Mesodermal cell (in vitro differentiated cells): ENCODE data around the gene DOCK4.
"Not testable (repeated sequence)": the region's sequence is repeated elsewhere in the genome, so short reads cannot be mapped to it uniquely, and the experiment has no call there.

ENCODE experiments used
- H3K27ac ChIP-seq: 2 replicates; pipeline ENCODE4 v1.7.0; 2013; ENCODE audit warnings: mild to moderate bottlenecking, low read depth, low read length, moderate library complexity; ENCODE audit not compliant: severe bottlenecking
- H3K36me3 ChIP-seq: 2 replicates; pipeline ENCODE4 v1.7.1; 2013; ENCODE audit warnings: mild to moderate bottlenecking, low read length, moderate library complexity; ENCODE audit not compliant: control insufficient read depth, insufficient read depth
- H3K4me1 ChIP-seq: one replicate; pipeline ENCODE4 v1.7.1; 2013; ENCODE audit warnings: mild to moderate bottlenecking, low read length; ENCODE audit not compliant: insufficient read depth, control insufficient read depth, poor library complexity, severe bottlenecking
- H3K4me3 ChIP-seq: 2 replicates; pipeline ENCODE4 v1.7.0; 2013; ENCODE audit warnings: low read length, control low read depth, mild to moderate bottlenecking; ENCODE audit not compliant: insufficient read depth, poor library complexity, severe bottlenecking; ENCODE audit errors: extremely low read depth
- H3K9me3 ChIP-seq: 2 replicates; pipeline ENCODE4 v1.7.1; 2013; ENCODE audit warnings: mild to moderate bottlenecking, low read length, moderate library complexity; ENCODE audit not compliant: control insufficient read depth
- WGBS, 2 experiments: methylation state at CpG; one replicate each; pipeline ENCODE4 v1.1.5; 2013; ENCODE audit warnings: missing lambda C conversion rate in 2 of 2; ENCODE audit not compliant: insufficient coverage in 2 of 2; 5-methylcytosine and 5-hydroxymethylcytosine counted together

Gene DOCK4

DNA sequence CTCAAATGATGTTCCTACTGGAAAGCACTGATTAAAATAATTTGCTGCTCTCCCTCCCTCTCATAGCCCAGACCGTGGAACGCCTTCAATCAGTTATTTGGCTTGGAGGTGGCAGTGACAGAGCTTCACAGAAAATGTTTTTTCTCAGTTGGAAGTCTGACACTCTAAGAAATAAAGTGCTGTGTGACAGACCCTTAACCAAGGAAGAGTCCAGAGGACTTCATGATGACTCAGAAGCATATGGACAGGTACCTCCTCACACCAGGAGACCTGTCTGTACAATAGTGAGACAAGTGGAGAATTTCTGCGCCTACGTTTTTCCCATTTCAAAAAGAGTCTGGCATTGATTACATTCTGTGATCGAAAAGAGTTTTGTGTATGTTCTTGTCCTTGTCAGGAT is 295.5 kb downstream of the DOCK4 start:
- no peak overlapping the region for H3K27ac ChIP-seq
- peaks cover 5% of the 10 kb centered on the region for H3K4me1 ChIP-seq
- no peak overlapping the region for H3K4me3 ChIP-seq
- peaks cover 26% of the 10 kb centered on the region for H3K36me3 ChIP-seq
- WGBS, 2 experiments: 100% methylated on average over 1 to 3 of the region's 5 CpGs
- no peaks in the 10 kb centered on the region for H3K9me3 ChIP-seq

DNA sequence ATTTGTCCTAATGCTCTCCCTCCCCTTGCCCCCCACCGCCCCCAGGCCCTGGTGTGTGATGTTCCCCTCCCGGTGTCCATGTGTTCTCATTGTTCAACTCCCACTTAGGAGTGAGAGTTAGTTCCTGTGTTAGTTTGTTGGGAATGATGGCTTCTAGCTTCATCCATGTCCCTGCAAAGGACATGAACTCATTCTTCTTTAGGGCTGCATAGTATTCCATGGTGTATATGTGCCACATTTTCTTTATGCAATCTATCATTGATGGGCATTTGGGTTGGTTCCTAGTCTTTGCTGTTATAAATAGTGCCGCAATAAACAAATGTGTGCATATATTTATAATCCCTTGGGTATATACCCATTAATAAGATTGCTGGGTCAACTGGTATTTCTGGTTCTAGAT is 297.5 kb downstream of the DOCK4 start:
- WGBS, 2 experiments: no CpG with 5 or more reads among the region's 3 CpGs
- not testable (repeated sequence) for H3K4me1 ChIP-seq

DNA sequence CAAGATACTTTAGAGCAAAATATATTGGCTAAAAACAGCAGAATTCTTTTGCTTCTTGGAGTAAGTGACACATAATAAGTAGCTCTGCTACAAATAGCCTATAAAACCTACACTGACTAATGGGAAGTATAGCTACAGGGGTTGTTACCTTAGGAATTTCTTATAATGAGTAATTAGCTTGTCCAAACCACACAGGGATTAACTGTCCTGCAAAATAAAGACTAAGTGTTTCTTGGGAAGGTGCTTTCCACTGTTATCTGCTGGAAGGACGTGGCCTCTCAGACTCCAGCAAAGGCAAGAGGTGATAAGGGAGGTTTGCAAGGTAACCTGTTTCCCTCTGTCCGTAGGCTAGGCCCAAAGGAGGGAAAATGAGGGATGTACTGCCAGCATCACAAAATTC is 302.4 kb downstream of the DOCK4 start:
- Histone ChIP-seq H3K9me3 (no peaks in the 10 kb centered on the region), H3K27ac (no peak overlapping the region), H3K4me3 (no peak overlapping the region), H3K4me1 (no peaks in the 10 kb centered on the region), H3K36me3 (peaks cover 21% of the 10 kb centered on the region)
- no CpG with 5 or more reads among the region's 2 CpGs for WGBS, 2 experiments

More for the DNA sequence above, 297.5 kb downstream of the DOCK4 start:
- not testable (repeated sequence) for H3K4me3 ChIP-seq, H3K9me3 ChIP-seq, H3K27ac ChIP-seq
- H3K36me3 ChIP-seq: peaks cover 22% of the 10 kb centered on the region

DNA sequence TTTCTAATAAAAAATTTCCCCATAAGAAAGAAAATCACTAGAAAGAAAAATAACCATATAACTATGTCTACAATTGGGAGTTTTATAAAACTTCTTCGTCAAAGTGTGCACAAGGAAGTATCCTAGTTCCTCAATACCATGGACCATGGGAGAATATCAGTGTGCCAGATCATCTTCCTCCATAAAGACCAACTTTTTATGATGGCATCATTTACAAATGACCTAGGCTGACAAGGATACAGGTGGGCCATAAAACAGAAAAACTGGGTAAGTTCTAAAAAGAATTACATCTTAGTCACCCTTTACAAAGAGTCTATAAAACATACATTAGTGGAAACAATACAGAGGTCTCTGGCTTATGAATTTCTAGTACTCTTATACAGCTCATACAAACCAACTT is 303.2 kb downstream of the DOCK4 start:
- no CpG with 5 or more reads among the region's 1 CpG for WGBS, 2 experiments
- no peak overlapping the region for H3K27ac ChIP-seq
- peaks cover 25% of the 10 kb centered on the region for H3K36me3 ChIP-seq
- no peak overlapping the region for H3K4me3 ChIP-seq
- H3K9me3 ChIP-seq: no peaks in the 10 kb centered on the region
- no peaks in the 10 kb centered on the region for H3K4me1 ChIP-seq

DNA sequence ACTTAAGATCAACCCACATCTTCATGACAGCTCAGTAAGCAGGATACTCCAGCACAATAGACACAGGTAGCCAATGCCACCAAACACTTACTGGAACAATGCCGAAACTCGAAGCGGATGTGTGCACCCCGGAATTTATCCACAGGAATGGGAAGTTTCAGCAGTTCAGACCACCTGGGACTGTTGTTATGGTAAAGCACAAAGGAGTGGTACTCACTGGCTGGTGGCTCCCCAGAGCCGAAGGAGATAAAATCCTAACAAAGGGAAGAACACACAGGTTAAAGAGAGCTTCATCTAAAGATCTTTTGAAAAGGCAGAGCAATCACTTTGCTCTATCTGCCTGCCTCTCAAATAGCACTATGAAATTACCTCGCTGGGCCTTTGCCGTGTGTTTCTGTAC is 305.9 kb downstream of the DOCK4 start:
- WGBS, 2 experiments: 94 to 97% methylated on average over 6 of the region's 7 CpGs
- H3K4me1 ChIP-seq: no peaks in the 10 kb centered on the region
- H3K27ac ChIP-seq: no peak overlapping the region
- no peak overlapping the region for H3K4me3 ChIP-seq
- peaks cover 39% of the 10 kb centered on the region for H3K36me3 ChIP-seq
- no peaks in the 10 kb centered on the region for H3K9me3 ChIP-seq

DNA sequence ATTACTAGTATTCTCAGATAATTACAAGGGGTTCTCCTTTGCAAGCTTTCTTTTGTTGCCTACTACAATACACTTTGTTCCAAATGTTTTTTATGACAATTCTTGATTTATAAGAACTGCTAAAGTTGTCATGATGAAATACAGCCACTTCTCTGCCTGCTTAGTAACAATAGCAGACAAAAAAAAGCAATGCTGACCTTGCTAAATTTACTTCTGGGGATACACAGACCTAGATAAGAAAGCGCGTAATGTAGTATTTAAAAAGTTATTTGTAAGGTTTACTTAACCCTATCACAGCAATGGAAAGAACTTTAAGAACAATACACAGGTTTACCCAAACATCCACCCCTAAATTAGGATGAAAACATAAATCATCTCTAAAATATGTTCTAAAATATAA is 311.1 kb downstream of the DOCK4 start:
- H3K27ac ChIP-seq: no peak overlapping the region
- no peaks in the 10 kb centered on the region for H3K9me3 ChIP-seq
- no peaks in the 10 kb centered on the region for H3K4me1 ChIP-seq
- no CpG with 5 or more reads among the region's 2 CpGs for WGBS, 2 experiments
- no peak overlapping the region for H3K4me3 ChIP-seq
- H3K36me3 ChIP-seq: peaks cover 42% of the 10 kb centered on the region

DNA sequence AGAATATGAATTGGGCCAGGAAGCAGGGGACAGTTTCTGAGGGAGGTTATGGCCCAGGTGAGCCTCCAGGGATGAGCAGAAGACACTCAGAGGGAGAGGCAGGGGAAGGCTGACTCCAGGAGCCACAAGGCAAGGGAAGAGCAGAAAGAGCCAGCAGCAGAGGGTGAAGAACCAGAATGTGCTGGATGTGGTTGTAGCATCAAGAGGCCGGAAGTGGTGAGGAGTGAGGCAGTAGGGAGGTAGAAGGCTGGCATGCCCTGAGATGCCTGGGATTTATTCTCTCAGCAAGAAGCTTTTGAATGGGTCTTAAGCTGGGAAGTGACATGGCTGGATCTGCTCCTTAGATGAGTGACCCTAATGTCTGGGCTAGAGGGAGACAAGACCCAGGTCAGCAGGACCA is 311.7 kb downstream of the DOCK4 start:
- WGBS, 2 experiments: 86 to 90% methylated on average over 1 of the region's 1 CpG
- no peak overlapping the region for H3K4me3 ChIP-seq
- peaks cover 37% of the 10 kb centered on the region for H3K36me3 ChIP-seq
- no peak overlapping the region for H3K27ac ChIP-seq
- H3K4me1 ChIP-seq: no peaks in the 10 kb centered on the region
- H3K9me3 ChIP-seq: no peaks in the 10 kb centered on the region

DNA sequence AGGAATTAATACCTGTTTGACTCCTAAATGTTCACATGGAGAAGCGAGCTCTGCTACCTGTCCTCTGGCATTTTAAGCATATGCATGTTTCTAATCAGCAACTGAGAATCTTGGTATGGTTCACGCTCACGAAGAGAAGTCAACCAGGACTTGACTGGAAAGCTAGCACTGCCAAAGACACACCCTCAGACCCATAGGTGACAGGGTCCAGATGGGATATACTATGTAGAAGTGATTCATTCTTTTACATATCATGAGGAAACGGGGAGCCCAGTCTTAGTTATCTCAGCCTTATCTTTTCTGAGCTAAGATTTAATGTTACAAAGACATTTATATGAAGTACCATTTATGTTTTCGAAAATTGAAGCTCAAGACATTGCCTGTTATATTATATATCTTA is 313.0 kb downstream of the DOCK4 start:
- Histone ChIP-seq H3K4me1 (no peaks in the 10 kb centered on the region), H3K9me3 (no peaks in the 10 kb centered on the region), H3K36me3 (peaks cover 35% of the 10 kb centered on the region), H3K27ac (no peak overlapping the region), H3K4me3 (no peak overlapping the region)
- 83 to 97% methylated on average over 1 to 3 of the region's 5 CpGs for WGBS, 2 experiments

DNA sequence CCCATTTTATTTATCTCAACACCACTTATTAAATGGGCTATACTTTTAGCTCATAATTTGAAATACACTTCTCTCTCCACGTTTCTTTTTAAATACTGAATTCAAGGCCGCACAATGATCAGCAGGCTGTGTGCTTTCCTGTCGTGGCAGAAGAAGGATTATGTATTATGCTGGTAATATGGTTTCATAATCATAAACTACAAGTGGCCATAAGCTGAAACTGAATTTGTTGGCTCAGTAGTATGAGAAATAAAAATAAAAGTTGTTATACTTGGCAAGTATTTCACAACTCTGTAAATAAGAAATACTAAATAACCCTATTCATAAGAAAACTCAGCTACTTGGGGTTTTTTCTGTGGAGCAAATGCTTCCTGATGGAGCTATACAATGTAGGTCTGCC is 313.6 kb downstream of the DOCK4 start:
- Histone ChIP-seq H3K36me3 (peaks cover 29% of the 10 kb centered on the region), H3K4me1 (no peaks in the 10 kb centered on the region), H3K9me3 (no peaks in the 10 kb centered on the region), H3K27ac (no peak overlapping the region), H3K4me3 (no peak overlapping the region)
- WGBS, 2 experiments: no CpG with 5 or more reads among the region's 3 CpGs

DNA sequence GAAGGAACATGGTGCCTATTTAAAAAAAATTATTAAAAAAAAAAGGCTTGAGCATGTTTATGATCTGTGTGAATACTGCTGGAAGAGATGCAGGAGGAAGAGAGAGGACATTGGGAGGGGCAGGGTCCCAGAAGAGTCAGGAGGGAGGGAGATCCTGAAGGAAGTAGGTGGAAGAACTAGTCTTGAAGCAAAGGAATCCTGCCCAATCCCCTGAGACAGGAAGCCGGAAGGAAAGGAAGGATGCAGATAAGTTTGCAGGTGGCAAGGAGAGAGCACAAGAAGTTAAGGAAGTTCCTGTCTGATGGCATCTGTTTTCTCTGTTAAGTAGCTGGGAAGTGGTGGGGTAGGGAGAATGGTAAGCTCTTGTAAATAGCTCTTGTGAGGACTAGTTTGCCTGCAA is 318.5 kb downstream of the DOCK4 start:
- H3K4me3 ChIP-seq: no peak overlapping the region
- WGBS, 2 experiments: 63 to 100% methylated on average over 1 of the region's 1 CpG
- H3K27ac ChIP-seq: no peak overlapping the region
- peaks cover 22% of the 10 kb centered on the region for H3K36me3 ChIP-seq
- no peaks in the 10 kb centered on the region for H3K4me1 ChIP-seq
- no peaks in the 10 kb centered on the region for H3K9me3 ChIP-seq

DNA sequence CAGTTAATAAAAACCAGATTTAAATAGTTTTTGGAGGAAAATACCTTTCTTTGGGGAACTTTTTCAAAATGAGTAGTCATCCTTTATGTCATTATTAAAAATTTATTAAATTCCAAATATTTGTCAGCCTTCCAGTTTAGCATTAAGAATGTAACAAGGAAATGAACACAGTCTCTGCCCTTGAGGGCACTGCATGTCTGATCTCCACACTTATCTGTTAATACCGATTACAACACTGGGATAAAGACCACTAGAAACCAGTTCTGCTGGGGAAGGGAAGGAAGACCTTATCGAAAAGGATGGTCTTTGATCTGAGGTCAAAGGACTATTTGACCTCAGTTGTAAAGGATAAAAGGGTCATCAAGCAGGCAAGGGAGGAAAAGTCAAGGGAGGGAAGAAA is 320.0 kb downstream of the DOCK4 start:
- Histone ChIP-seq H3K4me3 (no peak overlapping the region), H3K36me3 (peaks cover 28% of the 10 kb centered on the region), H3K9me3 (peaks cover 6% of the 10 kb centered on the region), H3K27ac (no peak overlapping the region), H3K4me1 (no peaks in the 10 kb centered on the region)
- 100% methylated on average over 2 of the region's 2 CpGs; no CpG with 5 or more reads in 1 of the 2 experiments for WGBS, 2 experiments

DNA sequence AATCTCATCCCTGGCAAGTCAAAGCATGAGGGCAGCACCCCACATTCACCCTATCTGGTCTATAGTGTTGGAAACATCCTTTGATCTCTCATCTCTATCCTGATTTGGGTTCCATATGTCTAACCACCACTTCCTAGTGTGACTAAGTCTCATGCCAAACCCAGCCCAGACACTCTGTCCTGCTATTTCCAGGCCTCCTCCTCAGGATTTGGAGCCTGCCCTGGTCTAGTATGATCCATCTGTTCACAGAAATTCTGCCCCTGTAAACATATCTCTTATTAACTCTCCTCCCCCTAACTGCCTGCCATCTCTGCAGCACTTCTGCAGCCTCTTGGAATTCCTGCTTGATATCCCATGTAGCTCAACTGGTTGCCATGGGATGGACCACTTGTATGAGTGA is 323.0 kb downstream of the DOCK4 start:
- H3K4me1 ChIP-seq: no peaks in the 10 kb centered on the region
- H3K27ac ChIP-seq: no peak overlapping the region
- peaks cover 38% of the 10 kb centered on the region for H3K36me3 ChIP-seq
- no peak overlapping the region for H3K4me3 ChIP-seq
- peaks cover 16% of the 10 kb centered on the region for H3K9me3 ChIP-seq
